SK-N-SH (cell line): Measurements from ENCODE around the gene AGK. TPM values are rescaled to one million over a fixed set of nuclear protein-coding genes. Genes with fewer than 3 reads are reported as not detected.

ENCODE experiments used
- CTCF ChIA-PET: fragments of 300-600, 350-600 bp; formaldehyde crosslinking; extraction: SDS; loops from one replicate; lab custom pipeline; 2021; lab: Yijun Ruan, JAX
- POLR2A ChIA-PET: fragments of 350-600 bp; sonication (Branson Sonifier 250); formaldehyde crosslinking; extraction: SDS; loops from one replicate; lab custom pipeline; 2020; ENCODE audit warnings: antibody characterized with exemption, inconsistent platforms; lab: Yijun Ruan, JAX
- DNase-seq: peaks from one replicate; pipeline ENCODE4 v3.0.0; 2012
- H2AFZ ChIP-seq: fragments of 200-600 bp; sonication (generic); 2 replicates; pipeline ENCODE4 v1.8.1; 2016; ENCODE audit warnings: antibody characterized with exemption, mild to moderate bottlenecking, low read depth
- H3F3A ChIP-seq: fragments of 200-600 bp; sonication (generic); replicated peaks from 2 replicates; pipeline ENCODE3; 2016; ENCODE audit warnings: antibody characterized with exemption, mild to moderate bottlenecking; ENCODE audit not compliant: insufficient read depth
- H3K27ac ChIP-seq, 2 experiments: fragments of 200-500 bp in 1 of 2; fragments of 200-600 bp in 1 of 2; sonication (Bioruptor generic) in 1 of 2; sonication (generic), shearing (Covaris generic) in 1 of 2; 2 replicates each; pipeline versions ENCODE4 v1.5.1 to v1.6.1; 2014 to 2016; ENCODE audit warnings: low read depth in 2 of 2, inconsistent platforms in 1 of 2, low read length in 1 of 2, mild to moderate bottlenecking in 1 of 2, mixed read lengths in 1 of 2
- H3K27me3 ChIP-seq: fragments of 200-600 bp; sonication (generic), shearing (Covaris generic); 2 replicates; pipeline ENCODE4 v1.6.1; 2016; ENCODE audit warnings: mixed run types; ENCODE audit not compliant: insufficient read depth
- H3K36me3 ChIP-seq, 2 experiments: fragments of 200-500 bp in 1 of 2; fragments of 200-600 bp in 1 of 2; sonication (Bioruptor generic) in 1 of 2; sonication (generic) in 1 of 2; replicated peaks in 1 of 2; 2 replicates each; pipeline versions ENCODE3 to v1.5.1; 2014 to 2016; ENCODE audit warnings: low read length in 1 of 2, mild to moderate bottlenecking in 1 of 2; ENCODE audit not compliant: insufficient read depth in 2 of 2, control insufficient read depth in 1 of 2
- H3K4me1 ChIP-seq, 2 experiments: fragments of 200-500 bp in 1 of 2; fragments of 200-600 bp in 1 of 2; sonication (Bioruptor generic) in 1 of 2; sonication (generic), shearing (Covaris generic) in 1 of 2; 2 replicates each; pipeline versions ENCODE4 v1.5.1 to v1.6.1; 2014 to 2016; ENCODE audit warnings: low read depth in 1 of 2, low read length in 1 of 2, mixed run types in 1 of 2; ENCODE audit not compliant: insufficient read depth in 2 of 2, control insufficient read depth in 1 of 2
- H3K4me2 ChIP-seq: fragments of 200-600 bp; sonication (generic), shearing (Covaris generic); 2 replicates; pipeline ENCODE4 v1.6.1; 2017; ENCODE audit warnings: mixed run types
- H3K4me3 ChIP-seq, 2 experiments: fragments of 200-500 bp in 1 of 2; fragments of 200-600 bp in 1 of 2; sonication (Bioruptor generic) in 1 of 2; sonication (generic), shearing (Covaris generic) in 1 of 2; 2 replicates each; pipeline versions ENCODE4 v1.5.1 to v1.8.1; 2014 to 2016; ENCODE audit warnings: low read depth in 2 of 2, inconsistent platforms in 1 of 2, low read length in 1 of 2, mild to moderate bottlenecking in 1 of 2, mixed read lengths in 1 of 2, moderate library complexity in 1 of 2
- H3K79me2 ChIP-seq: fragments of 200-600 bp; sonication (generic); 2 replicates; pipeline ENCODE4 v1.8.1; 2017; ENCODE audit warnings: mild to moderate bottlenecking; ENCODE audit not compliant: insufficient read depth
- H3K9ac ChIP-seq: fragments of 200-600 bp; sonication (generic); 2 replicates; pipeline ENCODE4 v1.6.1; 2017; ENCODE audit warnings: mixed run types
- H3K9me2 ChIP-seq: fragments of 200-600 bp; sonication (generic); 2 replicates; pipeline ENCODE4 v1.6.1; 2017; ENCODE audit warnings: mixed run types
- H3K9me3 ChIP-seq: fragments of 200-600 bp; sonication (generic); 2 replicates; pipeline ENCODE4 v1.6.1; 2017; ENCODE audit warnings: mixed run types, mild to moderate bottlenecking, moderate library complexity
- H4K20me1 ChIP-seq: fragments of 200-600 bp; sonication (generic); 2 replicates; pipeline ENCODE4 v1.6.1; 2017; ENCODE audit warnings: mild to moderate bottlenecking, mixed run types; ENCODE audit not compliant: insufficient read depth
- CHD2 ChIP-seq: fragments of 150-350 bp; IDR thresholded peaks from 2 replicates; pipeline ENCODE4 v1.6.1; 2018; ENCODE audit warnings: low read length; ENCODE audit not compliant: partially characterized antibody
- CTCF ChIP-seq: fragments of 200-600 bp; sonication (generic); IDR thresholded peaks from 2 replicates; pipeline ENCODE4 v1.6.1; 2017; ENCODE audit warnings: antibody characterized with exemption, mild to moderate bottlenecking, moderate library complexity
- EP300 ChIP-seq, 2 experiments: IDR thresholded peaks; 2 replicates each; pipeline versions ENCODE4 v1.4.0 to v1.6.1; 2012; ENCODE audit warnings: borderline replicate concordance in 1 of 2, low read depth in 1 of 2, low read length in 1 of 2
- EZH2phosphoT487 ChIP-seq: fragments of 200-600 bp; sonication (generic); IDR thresholded peaks from 2 replicates; pipeline ENCODE4 v1.6.1; 2017; ENCODE audit warnings: low read depth, mixed run types, mild to moderate bottlenecking, antibody characterized with exemption, moderate library complexity, borderline replicate concordance
- GABPA ChIP-seq: IDR thresholded peaks from 2 replicates; pipeline ENCODE4 v1.4.0; 2012; ENCODE audit warnings: low read depth, mild to moderate bottlenecking
- GATA2 ChIP-seq: sonication (generic); formaldehyde crosslinking; IDR thresholded peaks from 2 replicates; pipeline ENCODE4 v1.5.0; 2020; ENCODE audit warnings: mild to moderate bottlenecking, missing genetic modification reagents
- IRF3 ChIP-seq: fragments of 150-350 bp; IDR thresholded peaks from 2 replicates; pipeline ENCODE4 v1.6.1; 2016; ENCODE audit warnings: mild to moderate bottlenecking, low read depth, low read length
- JUND ChIP-seq: IDR thresholded peaks from 2 replicates; pipeline ENCODE4 v1.4.0; 2012
- MEF2A ChIP-seq: IDR thresholded peaks from 2 replicates; pipeline ENCODE4 v1.4.0; 2012; ENCODE audit warnings: low read depth, borderline replicate concordance
- MXI1 ChIP-seq: IDR thresholded peaks from 2 replicates; pipeline ENCODE4 v1.6.1; 2012; ENCODE audit warnings: mild to moderate bottlenecking, low read depth, low read length, improper control_type of control experiment
- NFIC ChIP-seq: IDR thresholded peaks from 2 replicates; pipeline ENCODE4 v1.4.0; 2012; ENCODE audit warnings: borderline replicate concordance
- NRF1 ChIP-seq: IDR thresholded peaks from 2 replicates; pipeline ENCODE4 v1.6.1; 2012; ENCODE audit warnings: low read depth, mild to moderate bottlenecking, low read length
- PBX3 ChIP-seq: IDR thresholded peaks from 2 replicates; pipeline ENCODE4; 2012
- POLR2AphosphoS5 ChIP-seq: IDR thresholded peaks from 2 replicates; pipeline ENCODE4 v1.6.1; 2012; ENCODE audit warnings: low read depth, low read length
- RAD21 ChIP-seq: IDR thresholded peaks from 2 replicates; pipeline ENCODE4 v1.6.1; 2012; ENCODE audit warnings: mild to moderate bottlenecking, low read length
- REST ChIP-seq: IDR thresholded peaks from 2 replicates; pipeline ENCODE4 v1.6.1; 2012; ENCODE audit warnings: mild to moderate bottlenecking, low read depth, low read length, moderate library complexity
- RXRA ChIP-seq: IDR thresholded peaks from 2 replicates; pipeline ENCODE4 v1.4.0; 2012; ENCODE audit warnings: low read depth, mild to moderate bottlenecking, borderline replicate concordance
- SIN3A ChIP-seq: IDR thresholded peaks from 2 replicates; pipeline ENCODE4 v1.6.1; 2012; ENCODE audit warnings: low read depth, mild to moderate bottlenecking, low read length, moderate library complexity, borderline replicate concordance
- SMC3 ChIP-seq: IDR thresholded peaks from 2 replicates; pipeline ENCODE4 v1.6.1; 2012; ENCODE audit warnings: low read depth, low read length, improper control_type of control experiment
- TAF1 ChIP-seq: IDR thresholded peaks from 2 replicates; pipeline ENCODE4 v1.6.1; 2012; ENCODE audit warnings: low read depth, mild to moderate bottlenecking, low read length, moderate library complexity, borderline replicate concordance
- ZBTB33 ChIP-seq: IDR thresholded peaks from 2 replicates; pipeline ENCODE4 v1.4.0; 2012; ENCODE audit warnings: low read depth, borderline replicate concordance
- WGBS: methylation state at CpG from one replicate; pipeline ENCODE4 v1.1.6; 2017; ENCODE audit warnings: low lambda C conversion rate; 5-methylcytosine and 5-hydroxymethylcytosine counted together
- polyA plus RNA-seq, 3 experiments: library from polyadenylated mRNA; depleted of rRNA; stranded (reverse); fragments of >200 nt; gene quantifications; 2 replicates each; pipeline ENCODE4 v1.2.3, GENCODE V29; 2012

AGK gene
- polyA plus RNA-seq, 1 of the 3 experiments (the other 2 are of a cell fraction) = 45.7 TPM

GRCh38 chr7:141664450-141664849 is 113.2 kb downstream of the AGK start (continued):
- TF ChIP-seq SIN3A (no peak), PBX3 (no peak), GABPA (no peak), CHD2 (no peak), MXI1 (no peak)

GRCh38 chr7:141665208-141666035 is 114.2 kb downstream of the AGK start:
- no peaks in the 10 kb centered on the region for H3K9me2 ChIP-seq
- H3K4me3 ChIP-seq = no peak overlapping the region
- H4K20me1 ChIP-seq = no peaks in the 10 kb centered on the region
- peaks cover 31 to 51% of the 10 kb centered on the region in 2 experiments for H3K36me3 ChIP-seq
- DNase-seq = no peak
- H3K4me1 ChIP-seq = no peaks in the 10 kb centered on the region
- H3K27ac ChIP-seq = no peak overlapping the region
- no peak overlapping the region for H2AFZ ChIP-seq
- ChIA-PET POLR2A (no interaction called here), CTCF (interaction anchor here (0.6 to 7.9 kb wide), 4 partner anchors 9 to 434 kb away, joined by 3 to 39 read pairs (median 6); no protein-coding TSS in a partner anchor)
- no peak overlapping the region for H3K4me2 ChIP-seq
- no peaks in the 10 kb centered on the region for H3K27me3 ChIP-seq
- H3F3A ChIP-seq = no peaks in the 10 kb centered on the region
- H3K9ac ChIP-seq = no peak overlapping the region
- no peaks in the 10 kb centered on the region for H3K79me2 ChIP-seq
- WGBS = 92% methylated on average over 17 of the region's 18 CpGs
- H3K9me3 ChIP-seq = no peaks in the 10 kb centered on the region
- no peak for TF ChIP-seq REST
- TF ChIP-seq NFIC = no peak
- TF ChIP-seq MEF2A = no peak
- no peak for TF ChIP-seq MXI1
- TF ChIP-seq NRF1 = no peak
- TF ChIP-seq GATA2 (CRISPR knock-in tag) = no peak
- no peak for TF ChIP-seq POLR2AphosphoS5
- no peak for TF ChIP-seq CTCF
- TF ChIP-seq TAF1 = no peak
- no peak for TF ChIP-seq EZH2phosphoT487
- no peak for TF ChIP-seq SMC3
- TF ChIP-seq EP300 (IDR thresholded peaks at IDR 0.05; ENCODE audit: borderline replicate concordance in 1 of 2, low read depth in 1 of 2, low read length in 1 of 2) = no peak
- TF ChIP-seq ZBTB33 = no peak
- no peak for TF ChIP-seq JUND
- no peak for TF ChIP-seq RXRA
- no peak for TF ChIP-seq RAD21
- TF ChIP-seq IRF3 = no peak
